Parathyroid adenoma (tissue), 2 donors: Measurements from ENCODE around the gene SMG6.

ENCODE experiments used
- H2AFZ ChIP-seq: fragments of 300-600 bp; sonication (generic); one replicate; pipeline ENCODE4 v1.7.0; 2017; ENCODE audit warnings: antibody characterized with exemption, mild to moderate bottlenecking
- H3K27ac ChIP-seq: fragments of 300-600 bp; sonication (generic); one replicate; pipeline ENCODE4 v1.7.0; 2017
- H3K27me3 ChIP-seq: fragments of 300-600 bp; sonication (generic); one replicate; pipeline ENCODE4 v1.7.0; 2017; ENCODE audit warnings: low read length; ENCODE audit not compliant: control insufficient read depth, insufficient read depth
- H3K36me3 ChIP-seq: fragments of 300-600 bp; sonication (generic); one replicate; pipeline ENCODE4 v1.7.0; 2017; ENCODE audit warnings: low read length; ENCODE audit not compliant: control insufficient read depth, insufficient read depth
- H3K4me1 ChIP-seq: fragments of 300-600 bp; sonication (generic); one replicate; pipeline ENCODE4 v1.7.0; 2017; ENCODE audit warnings: control low read depth
- H3K4me2 ChIP-seq: fragments of 300-600 bp; sonication (generic); one replicate; pipeline ENCODE4 v1.7.0; 2017; ENCODE audit warnings: low read length
- H3K4me3 ChIP-seq: fragments of 300-600 bp; sonication (generic); one replicate; pipeline ENCODE4 v1.7.0; 2017; ENCODE audit warnings: low read depth, low read length
- H3K79me2 ChIP-seq: fragments of 300-600 bp; sonication (generic); one replicate; pipeline ENCODE4 v1.7.0; 2017; ENCODE audit warnings: control low read depth
- H3K9ac ChIP-seq: fragments of 300-600 bp; sonication (generic); one replicate; pipeline ENCODE4 v1.7.0; 2017; ENCODE audit warnings: mild to moderate bottlenecking
- H3K9me3 ChIP-seq: fragments of 300-600 bp; sonication (generic); one replicate; pipeline ENCODE4 v1.7.0; 2017; ENCODE audit warnings: low read length; ENCODE audit not compliant: control insufficient read depth
- TF ChIP-seq, protein P1 (sequence below): fragments of 300-600 bp; sonication (generic); IDR thresholded peaks from one replicate; pipeline ENCODE4 v1.7.0; 2017; ENCODE audit warnings: antibody characterized with exemption, mild to moderate bottlenecking
- donor health status: primary hyperparathyroidism.

The SMG6 gene

DNA sequence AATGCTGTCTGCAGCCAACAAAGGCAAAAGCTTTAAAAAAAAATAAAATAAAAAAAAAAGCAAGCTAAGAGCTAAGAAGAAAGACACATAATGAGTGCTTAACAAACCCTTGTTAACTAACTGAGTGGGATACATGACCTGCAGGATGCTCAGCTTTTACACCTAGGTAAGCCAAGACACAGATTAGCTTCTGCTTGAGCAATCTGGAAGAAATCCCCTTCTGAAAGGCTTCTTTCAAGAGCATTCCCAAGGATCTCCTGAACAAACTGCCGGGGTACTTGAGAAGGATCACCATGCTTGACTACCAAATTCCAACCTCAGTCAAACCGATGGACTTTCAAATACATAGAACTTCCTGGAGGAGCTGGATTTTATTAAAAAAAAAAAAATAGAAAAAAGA, 92.9 kb downstream of the SMG6 start:
- H3K9ac ChIP-seq = no peak overlapping the region
- TF ChIP-seq, protein P1, sequence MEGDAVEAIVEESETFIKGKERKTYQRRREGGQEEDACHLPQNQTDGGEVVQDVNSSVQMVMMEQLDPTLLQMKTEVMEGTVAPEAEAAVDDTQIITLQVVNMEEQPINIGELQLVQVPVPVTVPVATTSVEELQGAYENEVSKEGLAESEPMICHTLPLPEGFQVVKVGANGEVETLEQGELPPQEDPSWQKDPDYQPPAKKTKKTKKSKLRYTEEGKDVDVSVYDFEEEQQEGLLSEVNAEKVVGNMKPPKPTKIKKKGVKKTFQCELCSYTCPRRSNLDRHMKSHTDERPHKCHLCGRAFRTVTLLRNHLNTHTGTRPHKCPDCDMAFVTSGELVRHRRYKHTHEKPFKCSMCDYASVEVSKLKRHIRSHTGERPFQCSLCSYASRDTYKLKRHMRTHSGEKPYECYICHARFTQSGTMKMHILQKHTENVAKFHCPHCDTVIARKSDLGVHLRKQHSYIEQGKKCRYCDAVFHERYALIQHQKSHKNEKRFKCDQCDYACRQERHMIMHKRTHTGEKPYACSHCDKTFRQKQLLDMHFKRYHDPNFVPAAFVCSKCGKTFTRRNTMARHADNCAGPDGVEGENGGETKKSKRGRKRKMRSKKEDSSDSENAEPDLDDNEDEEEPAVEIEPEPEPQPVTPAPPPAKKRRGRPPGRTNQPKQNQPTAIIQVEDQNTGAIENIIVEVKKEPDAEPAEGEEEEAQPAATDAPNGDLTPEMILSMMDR = no peak
- no peaks in the 10 kb centered on the region for H3K36me3 ChIP-seq
- H3K9me3 ChIP-seq = no peaks in the 10 kb centered on the region
- H3K4me3 ChIP-seq = no peak overlapping the region
- H3K27me3 ChIP-seq = no peaks in the 10 kb centered on the region
- H2AFZ ChIP-seq = no peak overlapping the region
- H3K4me2 ChIP-seq = no peak overlapping the region
- H3K27ac ChIP-seq = no peak overlapping the region
- peaks cover 3% of the 10 kb centered on the region for H3K79me2 ChIP-seq
- H3K4me1 ChIP-seq = no peaks in the 10 kb centered on the region

GRCh38 chr17:2207815-2208515, 95.6 kb downstream of the SMG6 start:
- no peak overlapping the region for H2AFZ ChIP-seq
- no peaks in the 10 kb centered on the region for H3K36me3 ChIP-seq
- no peak overlapping the region for H3K4me3 ChIP-seq
- H3K27me3 ChIP-seq = no peaks in the 10 kb centered on the region
- H3K4me1 ChIP-seq = no peaks in the 10 kb centered on the region
- no peak overlapping the region for H3K9ac ChIP-seq
- no peaks in the 10 kb centered on the region for H3K9me3 ChIP-seq
- TF ChIP-seq, protein P1 = no peak
- H3K4me2 ChIP-seq = no peak overlapping the region
- H3K79me2 ChIP-seq = peaks cover 6% of the 10 kb centered on the region
- H3K27ac ChIP-seq = no peak overlapping the region

DNA sequence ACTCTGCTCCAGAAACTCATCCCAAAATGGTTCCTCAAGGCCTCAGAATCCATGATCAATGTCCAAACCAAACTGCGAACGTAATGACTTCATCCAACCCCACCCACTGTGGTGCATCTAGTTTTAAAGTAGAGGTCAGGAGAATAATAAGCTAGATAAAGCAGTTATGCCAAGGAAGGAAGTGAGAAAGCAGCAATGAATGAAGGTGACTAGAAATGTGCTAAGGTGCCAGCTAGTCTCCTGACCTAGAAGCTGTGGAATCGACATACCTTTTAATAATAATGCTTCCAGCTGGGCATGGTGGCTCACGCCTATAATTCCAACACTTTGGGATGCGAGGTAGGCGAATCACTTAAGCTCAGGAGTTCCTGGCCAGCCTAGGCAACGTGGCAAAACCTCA, 99.2 kb downstream of the SMG6 start:
- H3K27ac ChIP-seq = no peak overlapping the region
- no peak overlapping the region for H3K4me2 ChIP-seq
- H3K9ac ChIP-seq = no peak overlapping the region
- no peaks in the 10 kb centered on the region for H3K36me3 ChIP-seq
- TF ChIP-seq, protein P1 = no peak
- H3K4me1 ChIP-seq = no peaks in the 10 kb centered on the region
- H2AFZ ChIP-seq = no peak overlapping the region
- no peaks in the 10 kb centered on the region for H3K27me3 ChIP-seq
- no peak overlapping the region for H3K4me3 ChIP-seq
- H3K79me2 ChIP-seq = peaks cover 6% of the 10 kb centered on the region
- H3K9me3 ChIP-seq = no peaks in the 10 kb centered on the region

DNA sequence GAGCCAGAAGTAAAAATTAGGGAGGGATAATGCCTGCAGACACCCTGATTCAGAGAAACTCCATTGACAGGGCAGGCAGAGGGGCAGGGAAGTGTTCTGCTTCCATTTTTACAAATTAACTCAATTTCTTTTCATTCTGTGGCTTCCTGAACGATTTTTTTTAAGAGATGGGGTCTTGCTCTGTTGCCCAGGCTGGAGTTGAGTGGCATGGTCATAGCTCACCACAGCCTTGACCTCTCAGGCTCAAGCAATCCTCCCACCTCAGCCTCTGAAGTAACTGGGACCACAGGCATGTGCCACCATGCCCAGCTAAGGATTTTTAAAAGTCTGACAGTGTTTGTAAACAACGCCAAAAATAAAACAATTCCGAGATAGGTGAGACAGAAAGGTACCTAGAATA, 99.8 kb downstream of the SMG6 start:
- no peaks in the 10 kb centered on the region for H3K9me3 ChIP-seq
- H3K4me2 ChIP-seq = no peak overlapping the region
- no peaks in the 10 kb centered on the region for H3K27me3 ChIP-seq
- H3K9ac ChIP-seq = no peak overlapping the region
- TF ChIP-seq, protein P1 = no peak
- no peak overlapping the region for H2AFZ ChIP-seq
- no peak overlapping the region for H3K27ac ChIP-seq
- H3K36me3 ChIP-seq = no peaks in the 10 kb centered on the region
- H3K79me2 ChIP-seq = peaks cover 6% of the 10 kb centered on the region
- H3K4me3 ChIP-seq = no peak overlapping the region
- H3K4me1 ChIP-seq = no peaks in the 10 kb centered on the region

DNA sequence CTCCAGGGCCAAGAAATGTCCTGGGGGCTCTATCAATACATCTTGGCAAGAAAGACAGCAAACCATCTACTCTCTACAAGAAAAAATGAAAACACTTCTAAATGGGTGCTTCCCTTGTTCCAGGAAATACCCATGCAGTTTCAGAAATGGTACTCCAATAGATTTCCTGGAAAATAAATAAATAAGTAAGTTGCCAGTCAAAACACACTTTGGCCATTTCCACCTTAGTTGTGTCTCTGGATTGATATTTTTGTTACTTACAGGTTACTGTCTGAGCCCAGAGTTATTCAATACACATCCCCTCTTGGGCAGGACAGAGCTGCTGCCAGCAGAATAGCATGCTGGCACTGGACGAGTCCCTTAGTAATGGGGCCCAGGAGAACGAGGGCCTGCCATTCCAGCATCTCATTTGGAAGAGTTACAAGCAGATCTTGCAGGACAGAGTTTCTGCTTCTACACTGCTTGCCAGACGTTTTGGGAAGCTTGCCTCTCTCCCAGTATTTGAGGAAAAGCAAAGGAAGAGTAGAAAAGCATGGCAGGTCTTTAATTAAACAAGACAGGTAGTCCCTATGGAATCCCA, 100.5 kb downstream of the SMG6 start:
- Histone ChIP-seq H3K27me3 (no peaks in the 10 kb centered on the region), H3K9ac (no peak overlapping the region), H3K79me2 (peaks cover 3% of the 10 kb centered on the region), H2AFZ (no peak overlapping the region), H3K27ac (no peak overlapping the region), H3K4me1 (no peaks in the 10 kb centered on the region), H3K36me3 (no peaks in the 10 kb centered on the region), H3K4me3 (no peak overlapping the region), H3K9me3 (no peaks in the 10 kb centered on the region), H3K4me2 (no peak overlapping the region)
- TF ChIP-seq, protein P1 = no peak
